GM19193 (cell line): ENCODE results near the gene TEX35.

Experiments used
- POLR2A ChIP-seq: IDR thresholded peaks from 4 replicates; pipeline ENCODE4 v1.6.1; 2011; ENCODE audit not compliant: insufficient read depth, insufficient read length; ENCODE audit errors: extremely low read depth

Gene TEX35

GRCh38 chr1:178512566-178513277 lies at the start of gene TEX35:
TSS of gene TEX35 (plus strand) at chr1:178513109. CDS start at chr1:178513189, 80 bp downstream.
- TF ChIP-seq POLR2A: no peak

GRCh38 chr1:178464141-178464540 lies 48.8 kb upstream of the TEX35 start:
- TF ChIP-seq POLR2A: no peak

GRCh38 chr1:178464566-178464965 lies 48.3 kb upstream of the TEX35 start:
- no peak for TF ChIP-seq POLR2A

- no peak for TF ChIP-seq POLR2A
Measured at GRCh38 chr1:178465011-178465410, 47.9 kb upstream of the TEX35 start.

- TF ChIP-seq POLR2A: no peak
Measured at GRCh38 chr1:178467837-178468236, 45.1 kb upstream of the TEX35 start.

- no peak for TF ChIP-seq POLR2A
Measured at GRCh38 chr1:178470411-178470960, 42.4 kb upstream of the TEX35 start.

GRCh38 chr1:178472531-178472930 lies 40.4 kb upstream of the TEX35 start:
- no peak for TF ChIP-seq POLR2A

GRCh38 chr1:178477373-178477772 lies 35.5 kb upstream of the TEX35 start:
- no peak for TF ChIP-seq POLR2A

- no peak for TF ChIP-seq POLR2A
Measured at GRCh38 chr1:178477841-178478240, 35.1 kb upstream of the TEX35 start.

GRCh38 chr1:178483251-178483957 lies 29.5 kb upstream of the TEX35 start:
- no peak for TF ChIP-seq POLR2A

- no peak for TF ChIP-seq POLR2A
Measured at GRCh38 chr1:178484698-178485225, 28.1 kb upstream of the TEX35 start.

GRCh38 chr1:178485541-178485981 lies 27.3 kb upstream of the TEX35 start:
- TF ChIP-seq POLR2A: no peak

- no peak for TF ChIP-seq POLR2A
Measured at GRCh38 chr1:178486100-178487069, 26.5 kb upstream of the TEX35 start.

- no peak for TF ChIP-seq POLR2A
Measured at GRCh38 chr1:178487070-178487615, 25.8 kb upstream of the TEX35 start.
